Left renal pelvis (tissue), 4 donors: ENCODE measurements around the gene PUM2. TPM values are rescaled to one million over a fixed set of nuclear protein-coding genes. Genes with fewer than 3 reads are reported as not detected.
A peak's percentile ranks its signal among the peaks of the same experiment; 100 is the strongest.
"Not testable (repeated sequence)": the region's sequence is repeated elsewhere in the genome, so short reads cannot be mapped to it uniquely, and the experiment has no call there.

Source experiments
- DNase-seq, 4 donors: peaks; one replicate each; pipeline ENCODE4 v3.0.0-alpha.2; 2013; ENCODE audit warnings: low read depth in 4 of 4, low spot score in 3 of 4
- polyA plus RNA-seq, 4 donors: library from polyadenylated mRNA; unstranded; fragments of 120-200 nt; gene quantifications; one replicate each; pipeline ENCODE4 v1.2.1, GENCODE V29; 2013; ENCODE audit not compliant: insufficient read length in 4 of 4

PUM2 gene
- polyA plus RNA-seq, 4 donors: 79.2 to 126 (median 111) TPM

DNA sequence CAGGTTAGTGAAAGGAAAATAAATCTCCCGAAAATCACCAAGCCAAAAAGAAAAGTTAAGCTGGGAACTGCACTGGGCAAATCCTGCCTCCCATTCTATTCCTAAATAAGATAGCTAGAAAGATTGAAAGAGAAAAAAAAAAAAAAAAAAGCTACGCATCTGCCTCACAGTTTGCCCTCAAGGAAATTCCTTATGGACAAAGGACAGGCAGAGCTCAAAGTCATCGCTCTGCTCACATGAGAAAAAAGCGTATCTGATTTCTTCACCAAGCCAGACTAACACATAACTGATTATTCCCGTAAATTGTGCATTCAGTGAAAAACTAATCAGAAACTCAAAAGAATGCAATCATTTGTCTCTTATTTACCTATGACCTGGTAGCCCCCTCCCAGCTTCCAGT is 50.0 kb downstream of the PUM2 start:
- no peak for DNase-seq

- DNase-seq: no peak
These were observed 51.5 kb downstream of the PUM2 start for GRCh38 chr2:20299113-20299512.

- no peak for DNase-seq
These were observed 56.4 kb downstream of the PUM2 start for GRCh38 chr2:20294231-20294630.

DNA sequence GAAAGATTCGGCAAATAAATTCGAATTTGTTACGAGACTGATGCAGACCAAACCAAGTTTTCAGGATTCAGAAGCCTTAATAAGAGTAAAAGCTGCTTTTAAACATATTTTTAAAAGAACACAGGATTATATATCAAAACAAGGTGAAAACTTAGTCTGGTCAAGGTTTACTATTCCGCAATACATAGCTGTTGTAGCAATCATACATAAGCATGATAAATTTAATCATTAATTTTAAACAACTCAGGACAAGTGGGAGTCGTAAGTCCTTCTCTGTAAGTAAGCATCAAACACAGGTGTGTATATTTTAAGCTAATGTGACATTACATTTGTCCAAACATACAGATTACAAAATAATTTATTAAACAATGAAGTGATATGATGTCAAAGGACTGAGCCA is 57.7 kb downstream of the PUM2 start:
- no peak for DNase-seq

DNA sequence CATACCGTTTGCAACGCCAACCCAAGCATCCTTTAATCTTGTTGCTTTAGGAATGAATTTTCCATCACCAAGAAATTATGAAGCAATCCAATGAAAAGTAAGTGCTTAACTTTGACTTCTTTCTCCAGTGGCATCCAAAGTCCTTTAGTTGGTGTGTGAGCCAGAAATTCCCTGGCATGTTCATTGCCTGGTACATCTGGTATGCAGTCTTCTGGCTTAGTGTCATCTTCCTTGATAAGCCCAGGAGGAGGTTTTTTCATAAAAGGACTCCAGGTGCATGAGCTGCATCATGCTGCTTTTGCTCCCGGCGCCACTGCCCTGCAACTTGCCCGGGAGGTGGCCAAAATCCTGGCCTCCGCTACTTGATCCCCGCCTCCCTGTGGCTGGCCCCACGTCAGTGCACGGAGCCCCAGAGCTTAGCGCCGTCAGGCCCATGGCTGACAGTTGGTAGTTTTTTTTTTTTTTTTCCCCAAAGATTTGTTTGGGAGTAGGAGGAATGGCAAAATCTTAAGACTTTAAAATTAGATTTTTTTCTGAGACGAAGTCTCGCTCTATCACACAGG is 58.7 kb downstream of the PUM2 start:
- DNase-seq: no peak

DNA sequence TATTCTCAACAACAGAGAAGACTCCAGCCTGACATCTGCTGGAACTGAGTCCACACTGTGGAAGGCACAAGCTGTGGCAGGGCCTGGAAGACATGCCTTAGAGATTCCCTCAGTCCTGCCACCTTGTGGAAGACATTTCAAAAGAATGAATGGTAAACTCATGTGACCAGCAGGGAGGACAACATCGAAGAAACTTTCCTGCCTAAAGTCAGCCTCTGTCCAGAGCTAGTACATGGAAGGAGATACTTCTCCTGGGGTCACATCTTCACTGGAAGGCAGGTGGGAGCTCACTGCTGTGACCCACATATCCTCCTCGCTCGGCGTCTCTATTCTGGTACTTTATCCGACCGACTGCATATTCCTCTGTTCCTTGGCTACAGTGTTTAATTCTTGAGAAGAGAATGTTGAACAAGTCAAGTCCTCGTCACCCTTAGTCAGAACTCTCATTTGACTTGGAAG is 59.5 kb downstream of the PUM2 start:
- peak; percentile 35 to 64 (median 54) for DNase-seq

DNA sequence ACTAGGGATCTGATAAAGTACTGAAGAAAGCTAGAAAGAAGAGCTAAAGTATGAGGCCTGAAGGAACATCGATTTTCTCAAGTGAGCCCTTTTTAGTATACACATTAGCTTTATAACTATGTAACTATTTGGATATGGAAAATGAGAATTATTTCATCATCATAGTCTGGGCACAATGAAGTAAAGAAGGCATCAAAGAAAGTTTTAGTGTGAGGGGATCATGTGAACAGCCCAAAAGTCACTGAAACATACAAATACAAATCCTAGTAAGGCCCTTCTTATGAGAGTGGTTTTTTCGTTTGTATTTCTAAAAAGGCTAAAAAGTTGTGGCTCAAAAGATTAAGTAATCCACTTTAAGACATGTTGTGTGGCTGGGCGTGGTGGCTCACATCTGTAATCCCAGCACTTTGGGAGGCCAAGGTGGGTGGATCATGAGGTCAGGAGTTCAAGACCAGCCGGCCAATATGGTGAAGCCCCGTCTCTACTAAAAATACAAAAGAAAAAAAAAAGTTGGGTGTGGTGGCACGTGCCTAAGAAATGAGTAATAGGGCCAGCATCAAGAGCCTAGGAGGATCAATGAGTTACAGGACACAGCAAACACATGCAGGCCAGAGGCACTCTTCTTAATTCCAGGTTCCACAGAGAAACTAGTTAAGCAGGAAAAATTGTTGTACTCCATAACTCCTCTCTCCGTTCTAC is 61.9 kb downstream of the PUM2 start:
- DNase-seq: no peak

DNA sequence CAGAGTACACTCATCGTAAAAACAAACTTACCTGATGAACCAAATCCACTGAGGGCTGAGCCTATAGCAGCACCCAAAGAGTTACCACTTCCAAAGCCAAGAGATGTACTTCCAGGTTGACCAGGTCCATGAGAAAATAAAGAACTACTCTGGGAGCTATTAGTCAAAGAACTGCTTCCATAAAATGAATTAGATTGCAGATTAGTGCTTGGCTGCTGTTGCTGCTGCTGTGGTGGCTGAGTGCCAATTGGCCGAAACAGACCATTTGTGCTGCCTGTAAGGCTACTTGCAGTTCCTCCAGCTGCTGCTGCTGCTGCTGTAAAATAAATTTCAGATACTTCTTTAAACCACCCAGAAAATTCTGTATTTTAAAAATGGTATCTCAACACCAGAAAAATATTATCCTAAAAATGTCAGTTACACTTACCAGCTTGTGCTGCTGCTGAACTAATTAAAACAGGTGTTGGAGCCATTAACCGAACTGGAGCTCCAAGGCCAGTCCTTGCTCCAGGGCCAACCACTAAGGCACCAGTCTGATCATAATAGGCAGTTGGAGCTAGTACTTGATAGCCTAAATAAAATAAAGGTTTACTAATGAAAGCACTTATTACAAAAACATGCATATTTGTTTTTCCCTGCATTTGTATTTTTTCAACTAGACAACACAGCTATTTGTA is 67.6 kb downstream of the PUM2 start:
- DNase-seq: peak; percentile 43 to 54 (median 48)

DNA sequence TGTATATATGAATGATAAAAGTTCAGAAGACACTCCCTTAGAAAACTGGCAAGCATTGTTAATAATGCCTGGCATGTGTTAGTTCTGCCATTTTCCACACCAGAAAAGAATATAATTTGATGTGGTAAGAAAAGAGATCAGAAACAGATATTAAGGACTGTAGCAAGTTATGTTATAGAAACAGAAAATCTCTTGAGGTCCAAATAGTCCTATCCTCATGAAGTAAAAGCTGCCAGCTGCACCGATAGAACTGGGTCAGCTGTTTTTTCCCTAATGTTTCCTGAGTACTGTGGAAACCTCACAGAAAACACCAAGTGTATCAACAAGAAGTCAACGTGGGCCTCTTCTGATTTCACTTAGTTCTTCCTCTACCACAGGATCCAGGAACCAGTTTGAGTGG is 68.8 kb downstream of the PUM2 start:
- no peak for DNase-seq

DNA sequence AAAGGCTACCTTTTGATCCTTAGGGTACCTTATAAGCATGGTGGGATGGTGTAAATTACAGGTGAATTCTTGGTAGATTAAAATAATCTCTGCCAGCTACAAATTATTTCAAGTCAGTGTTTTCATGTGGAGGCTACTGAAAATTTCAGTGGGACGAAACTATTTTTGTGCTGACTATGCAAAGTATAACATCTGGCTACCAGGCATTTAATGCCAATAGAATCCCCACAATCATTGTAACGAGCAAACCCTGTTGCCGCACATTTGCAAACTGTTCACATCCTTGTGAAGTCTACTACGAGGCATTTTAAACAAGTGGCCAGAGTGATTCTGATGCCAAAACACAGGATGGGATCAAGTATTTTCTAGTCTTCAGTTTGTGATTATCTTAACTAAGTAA is 77.6 kb downstream of the PUM2 start:
- DNase-seq: no peak

GRCh38 chr2:20268317-20268716 is 82.3 kb downstream of the PUM2 start:
- DNase-seq: not testable (repeated sequence)

GRCh38 chr2:20267529-20267928 is 83.1 kb downstream of the PUM2 start:
- no peak for DNase-seq

DNA sequence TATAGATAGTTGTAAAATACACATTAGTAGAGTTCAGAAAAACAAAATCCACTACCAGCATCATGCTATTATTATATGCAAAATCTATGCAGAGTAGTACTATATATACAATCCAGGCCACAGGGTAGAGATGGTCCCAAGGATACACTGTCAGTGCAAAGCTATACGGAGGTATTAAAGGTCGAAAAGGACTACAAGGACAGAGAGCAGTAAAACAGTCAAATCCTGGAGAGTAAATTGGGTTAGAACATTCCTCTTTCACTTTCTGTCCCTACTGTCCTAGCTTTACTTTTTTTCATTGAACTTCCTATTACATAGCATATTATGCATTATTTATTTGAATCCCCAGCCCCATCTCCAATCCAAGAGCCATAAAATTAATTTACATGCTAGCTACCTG is 86.0 kb downstream of the PUM2 start:
- DNase-seq: no peak

- DNase-seq: no peak
These were observed 93.2 kb downstream of the PUM2 start for GRCh38 chr2:20257411-20257810.

DNA sequence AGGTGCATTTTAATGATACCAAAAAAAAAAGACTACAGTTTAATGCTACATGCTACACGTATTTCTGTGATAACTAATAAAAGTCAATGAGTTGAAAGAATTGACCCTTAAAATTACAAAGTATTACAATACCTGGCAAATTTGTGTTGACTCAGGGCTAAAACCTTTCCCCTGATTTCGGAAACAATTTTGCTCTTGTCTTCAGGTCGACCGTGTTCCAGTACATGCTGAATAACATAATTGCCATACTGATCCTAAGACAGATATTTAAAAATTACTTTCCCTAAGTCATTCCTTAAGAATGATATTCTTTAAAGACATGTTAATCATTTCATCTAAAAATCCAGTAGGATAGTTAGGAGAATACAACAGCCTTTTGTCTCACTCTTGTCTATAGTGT is 95.9 kb downstream of the PUM2 start:
- no peak for DNase-seq

GRCh38 chr2:20250436-20250835 is 100.2 kb downstream of the PUM2 start:
- no peak for DNase-seq

- no peak for DNase-seq
These were observed 101.5 kb downstream of the PUM2 start for GRCh38 chr2:20249170-20249569.

- no peak for DNase-seq
These were observed 103.6 kb downstream of the PUM2 start for GRCh38 chr2:20247084-20247483.

DNA sequence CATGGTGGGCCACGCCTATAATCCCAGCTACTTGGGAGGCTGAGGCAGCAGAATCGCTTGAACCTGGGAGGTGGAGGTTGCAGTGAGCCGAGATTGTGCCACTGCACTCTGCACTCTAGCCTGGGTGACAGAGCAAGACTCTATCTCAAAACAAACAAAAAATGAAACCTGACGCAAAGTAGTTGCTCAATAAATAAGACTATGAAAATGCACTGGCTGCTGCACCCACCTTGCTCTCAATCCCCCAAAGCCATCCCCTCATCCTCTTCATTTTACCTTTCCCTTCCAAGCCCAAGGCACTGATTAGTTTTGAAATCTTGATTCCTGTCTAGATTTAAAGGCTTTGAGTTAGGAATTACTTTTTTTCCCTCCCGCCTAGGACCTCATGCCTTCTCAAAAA is 107.0 kb downstream of the PUM2 start:
- DNase-seq: not testable (repeated sequence)

DNA sequence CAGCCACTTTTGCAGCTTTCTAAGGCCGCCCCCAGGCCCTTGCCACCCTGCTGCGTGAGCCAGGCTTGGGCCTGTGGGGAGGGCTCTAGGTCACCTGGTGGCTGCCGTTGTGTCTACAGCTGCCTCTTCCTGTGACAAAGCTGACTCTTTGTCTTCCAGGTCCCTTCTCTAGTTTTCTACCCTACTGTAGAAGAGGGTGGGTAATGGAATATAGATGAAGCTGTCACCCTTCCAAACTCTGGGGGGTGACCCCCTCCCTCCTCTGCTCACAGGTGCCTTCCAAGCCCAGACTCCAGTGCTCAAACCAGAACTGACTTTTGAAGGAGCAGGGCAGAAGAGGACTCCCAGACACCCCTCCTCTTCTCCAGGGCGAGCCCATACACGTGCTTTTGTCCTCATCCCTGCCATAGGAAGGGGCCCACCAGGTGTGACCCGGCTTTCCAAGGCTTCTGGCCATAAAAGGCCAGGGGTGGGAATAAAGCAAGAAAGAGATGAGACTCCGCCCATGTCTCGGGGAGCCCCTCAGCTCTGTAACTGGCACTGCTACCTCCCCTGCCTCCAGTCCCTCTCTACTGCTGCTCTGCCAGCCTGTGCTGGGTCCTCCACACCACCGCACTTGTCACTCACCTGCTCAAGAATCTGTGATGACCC is 107.8 kb downstream of the PUM2 start:
- DNase-seq: no peak

GRCh38 chr2:20241973-20242726 is 108.5 kb downstream of the PUM2 start:
- DNase-seq: no peak
